GM20000 (cell line): ENCODE data around the gene HMGN1.

Source experiments
- DNase-seq: peaks from one replicate; pipeline ENCODE4 v3.0.0; 2012; ENCODE audit warnings: low spot score
- CTCF ChIP-seq: IDR thresholded peaks from 2 replicates; pipeline ENCODE4 v1.5.1; 2012; ENCODE audit warnings: mild to moderate bottlenecking, control low read depth; ENCODE audit errors: extremely low read depth, missing control alignments

Gene HMGN1

GRCh38 chr21:39366563-39366962 lies 17.7 kb upstream of the HMGN1 start:
- no peak for TF ChIP-seq CTCF
- no peak for DNase-seq

- no peak for DNase-seq
- no peak for TF ChIP-seq CTCF
Measured at GRCh38 chr21:39364949-39365348, 16.1 kb upstream of the HMGN1 start.

GRCh38 chr21:39363607-39364555 lies 15.0 kb upstream of the HMGN1 start:
- no peak for DNase-seq
- TF ChIP-seq CTCF: no peak

GRCh38 chr21:39362733-39363132 lies 13.8 kb upstream of the HMGN1 start:
- no peak for DNase-seq
- TF ChIP-seq CTCF: no peak

- TF ChIP-seq CTCF: no peak
- no peak for DNase-seq
Measured at GRCh38 chr21:39359382-39359781, 10.5 kb upstream of the HMGN1 start.

- no peak for DNase-seq
- TF ChIP-seq CTCF: no peak
Measured at GRCh38 chr21:39353295-39353694, 4.4 kb upstream of the HMGN1 start.

- no peak for DNase-seq
- TF ChIP-seq CTCF: no peak
Measured at GRCh38 chr21:39350094-39351005, 1.5 kb upstream of the HMGN1 start.
